WTC11 (cell line): ENCODE data around the gene LCE5A. TPM values are rescaled to one million over a fixed set of nuclear protein-coding genes. Genes with fewer than 3 reads are reported as not detected.

Experiments used
- ATAC-seq: fragments of 200-7000 bp; cut with Tn5 transposase; 2 replicates; pipeline ENCODE4 v1.10.0; 2021; ENCODE audit warnings: mild to moderate bottlenecking, moderate library complexity
- CTCF ChIA-PET: fragments of 300-600 bp; sonication (Branson Sonifier 250); formaldehyde crosslinking; loops from one replicate; lab custom pipeline; 2021; ENCODE audit warnings: antibody characterized with exemption; lab: Charles Lee
- POLR2A ChIA-PET: fragments of 350-600 bp; sonication (Branson Sonifier 250); formaldehyde crosslinking; loops from one replicate; lab custom pipeline; 2021; ENCODE audit warnings: antibody characterized with exemption; lab: Charles Lee
- DNase-seq: peaks from one replicate; pipeline ENCODE4 v3.0.0; 2021; ENCODE audit warnings: low spot score
- H3K27ac Mint-ChIP-seq: 2 replicates; pipeline ENCODE4 v1.8.0; 2021; ENCODE audit warnings: mixed read lengths
- H3K27me3 Mint-ChIP-seq: 2 replicates; pipeline ENCODE4 v1.8.0; 2021; ENCODE audit warnings: low read depth, mild to moderate bottlenecking, moderate library complexity, mixed read lengths
- H3K36me3 Mint-ChIP-seq: 2 replicates; pipeline ENCODE4 v1.8.0; 2021; ENCODE audit warnings: mixed read lengths
- H3K4me1 Mint-ChIP-seq: 2 replicates; pipeline ENCODE4 v1.8.0; 2022; ENCODE audit warnings: mixed read lengths
- H3K4me3 Mint-ChIP-seq: 2 replicates; pipeline ENCODE4 v1.8.0; 2021; ENCODE audit warnings: mild to moderate bottlenecking, moderate library complexity, mixed read lengths
- H3K9me3 Mint-ChIP-seq: 2 replicates; pipeline ENCODE4 v1.8.0; 2021; ENCODE audit warnings: mixed read lengths
- ATF2 ChIP-seq: sonication (generic); formaldehyde crosslinking; IDR thresholded peaks from 2 replicates; pipeline ENCODE4 v1.8.1; 2022; ENCODE audit warnings: low read depth, missing genetic modification reagents, borderline replicate concordance
- CREM ChIP-seq: sonication (generic); formaldehyde crosslinking; IDR thresholded peaks from 2 replicates; pipeline ENCODE4 v1.8.1; 2022; ENCODE audit warnings: mild to moderate bottlenecking, missing genetic modification reagents, moderate library complexity
- GABPB1 ChIP-seq: sonication (generic); formaldehyde crosslinking; IDR thresholded peaks from 2 replicates; pipeline ENCODE4 v1.8.1; 2023; ENCODE audit warnings: mild to moderate bottlenecking, missing genetic modification reagents
- MYBL2 ChIP-seq: sonication (generic); formaldehyde crosslinking; IDR thresholded peaks from 2 replicates; pipeline ENCODE4 v1.8.1; 2023; ENCODE audit warnings: mild to moderate bottlenecking, moderate library complexity, missing genetic modification reagents
- NFYB ChIP-seq: sonication (generic); formaldehyde crosslinking; conservative IDR thresholded peaks from 2 replicates; pipeline ENCODE4 v1.8.0; 2022; ENCODE audit warnings: low read depth, missing genetic modification reagents
- PRDM15 ChIP-seq: sonication (generic); formaldehyde crosslinking; IDR thresholded peaks from 2 replicates; pipeline ENCODE4 v1.8.0; 2022; ENCODE audit warnings: missing genetic modification reagents
- RELA ChIP-seq: sonication (generic); formaldehyde crosslinking; IDR thresholded peaks from 2 replicates; pipeline ENCODE4 v1.8.1; 2022; ENCODE audit warnings: missing genetic modification reagents, mild to moderate bottlenecking, borderline replicate concordance
- TEAD4 ChIP-seq: sonication (generic); formaldehyde crosslinking; IDR thresholded peaks from 2 replicates; pipeline ENCODE4 v1.8.0; 2022; ENCODE audit warnings: mild to moderate bottlenecking, missing genetic modification reagents
- ZBTB21 ChIP-seq: sonication (generic); formaldehyde crosslinking; IDR thresholded peaks from 2 replicates; pipeline ENCODE4 v1.8.1; 2023; ENCODE audit warnings: mild to moderate bottlenecking, missing genetic modification reagents, borderline replicate concordance
- ZNF232 ChIP-seq: sonication (generic); formaldehyde crosslinking; IDR thresholded peaks from 2 replicates; pipeline ENCODE4 v1.8.0; 2022; ENCODE audit warnings: mild to moderate bottlenecking, missing genetic modification reagents
- ZNF263 ChIP-seq: sonication (generic); formaldehyde crosslinking; IDR thresholded peaks from 2 replicates; pipeline ENCODE4 v1.8.1; 2022; ENCODE audit warnings: low read depth, mild to moderate bottlenecking, moderate library complexity, missing genetic modification reagents
- ZNF396 ChIP-seq: fragments of 250-450 bp; sonication (Bioruptor Pico); IDR thresholded peaks from 2 replicates; pipeline ENCODE4 v1.8.0; 2021; ENCODE audit warnings: mild to moderate bottlenecking, moderate library complexity, borderline replicate concordance
- total RNA-seq: library from RNA; stranded (reverse); gene quantifications from 3 replicates; pipeline ENCODE4 v1.2.3, GENCODE V29; 2021
- TF ChIP-seq, protein P1 (sequence below): fragments of 250-450 bp; sonication (Bioruptor Pico); IDR thresholded peaks from 2 replicates; pipeline ENCODE4 v1.9.0; 2021; ENCODE audit warnings: mild to moderate bottlenecking, borderline replicate concordance
- TF ChIP-seq, protein P2 (sequence below): sonication (generic); formaldehyde crosslinking; conservative IDR thresholded peaks from 2 replicates; pipeline ENCODE4 v1.8.1; 2022; ENCODE audit warnings: mild to moderate bottlenecking, missing genetic modification reagents
- TF ChIP-seq, protein P3 (sequence below): sonication (generic); formaldehyde crosslinking; IDR thresholded peaks from 2 replicates; pipeline ENCODE4 v1.8.1; 2022; ENCODE audit warnings: low read depth, mild to moderate bottlenecking, moderate library complexity, missing genetic modification reagents, borderline replicate concordance
- TF ChIP-seq, protein P4 (sequence below): sonication (generic); formaldehyde crosslinking; IDR thresholded peaks from 2 replicates; pipeline ENCODE4 v1.8.0; 2022; ENCODE audit warnings: mild to moderate bottlenecking, missing genetic modification reagents
- TF ChIP-seq, protein P5 (sequence below): sonication (generic); formaldehyde crosslinking; IDR thresholded peaks from 2 replicates; pipeline ENCODE4 v1.8.0; 2023; ENCODE audit warnings: missing genetic modification reagents, mild to moderate bottlenecking, borderline replicate concordance

The LCE5A gene
- total RNA-seq, 1 experiment from 2014 or later, result not detected

- TF ChIP-seq PRDM15 (no peak), ZNF263 (CRISPR knock-in tag) (no peak), ATF2 (CRISPR knock-in tag) (no peak), RELA (CRISPR knock-in tag) (no peak)
Observed at GRCh38 chr1:152525080-152525641, 14.6 kb downstream of the LCE5A start (continued).

DNA sequence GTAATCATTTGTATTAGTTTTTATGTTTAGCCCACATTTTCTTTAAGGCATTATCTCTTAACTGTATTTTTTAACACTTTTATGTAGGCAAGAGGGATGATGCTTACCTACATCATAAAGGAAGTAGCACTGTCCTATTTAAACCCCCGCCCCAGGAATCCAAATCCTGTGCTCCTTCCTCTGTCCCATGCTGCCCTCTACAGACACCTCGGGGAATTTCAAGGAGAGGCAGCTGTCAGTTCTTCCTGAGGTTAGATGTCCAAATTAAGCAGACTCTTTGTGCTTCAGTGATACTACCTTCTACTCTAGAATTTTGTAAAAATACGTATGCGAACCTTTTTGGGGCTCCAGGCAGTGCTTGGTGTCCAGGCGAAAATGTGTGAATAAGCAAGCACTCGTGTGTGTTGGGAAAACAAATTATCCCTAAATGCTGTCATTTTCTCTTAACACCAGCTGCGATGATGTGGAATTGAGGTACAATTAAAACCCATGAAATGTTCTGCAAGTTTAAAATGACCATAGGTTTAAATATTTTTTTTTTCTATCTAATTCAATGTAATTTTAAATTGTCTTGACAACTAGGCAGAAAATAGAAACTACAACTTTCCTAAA, 22.8 kb downstream of the LCE5A start:
- peaks cover 85% of the 10 kb centered on the region for H3K9me3 Mint-ChIP-seq
- ATAC-seq, result no peak
- TF ChIP-seq, protein P1, sequence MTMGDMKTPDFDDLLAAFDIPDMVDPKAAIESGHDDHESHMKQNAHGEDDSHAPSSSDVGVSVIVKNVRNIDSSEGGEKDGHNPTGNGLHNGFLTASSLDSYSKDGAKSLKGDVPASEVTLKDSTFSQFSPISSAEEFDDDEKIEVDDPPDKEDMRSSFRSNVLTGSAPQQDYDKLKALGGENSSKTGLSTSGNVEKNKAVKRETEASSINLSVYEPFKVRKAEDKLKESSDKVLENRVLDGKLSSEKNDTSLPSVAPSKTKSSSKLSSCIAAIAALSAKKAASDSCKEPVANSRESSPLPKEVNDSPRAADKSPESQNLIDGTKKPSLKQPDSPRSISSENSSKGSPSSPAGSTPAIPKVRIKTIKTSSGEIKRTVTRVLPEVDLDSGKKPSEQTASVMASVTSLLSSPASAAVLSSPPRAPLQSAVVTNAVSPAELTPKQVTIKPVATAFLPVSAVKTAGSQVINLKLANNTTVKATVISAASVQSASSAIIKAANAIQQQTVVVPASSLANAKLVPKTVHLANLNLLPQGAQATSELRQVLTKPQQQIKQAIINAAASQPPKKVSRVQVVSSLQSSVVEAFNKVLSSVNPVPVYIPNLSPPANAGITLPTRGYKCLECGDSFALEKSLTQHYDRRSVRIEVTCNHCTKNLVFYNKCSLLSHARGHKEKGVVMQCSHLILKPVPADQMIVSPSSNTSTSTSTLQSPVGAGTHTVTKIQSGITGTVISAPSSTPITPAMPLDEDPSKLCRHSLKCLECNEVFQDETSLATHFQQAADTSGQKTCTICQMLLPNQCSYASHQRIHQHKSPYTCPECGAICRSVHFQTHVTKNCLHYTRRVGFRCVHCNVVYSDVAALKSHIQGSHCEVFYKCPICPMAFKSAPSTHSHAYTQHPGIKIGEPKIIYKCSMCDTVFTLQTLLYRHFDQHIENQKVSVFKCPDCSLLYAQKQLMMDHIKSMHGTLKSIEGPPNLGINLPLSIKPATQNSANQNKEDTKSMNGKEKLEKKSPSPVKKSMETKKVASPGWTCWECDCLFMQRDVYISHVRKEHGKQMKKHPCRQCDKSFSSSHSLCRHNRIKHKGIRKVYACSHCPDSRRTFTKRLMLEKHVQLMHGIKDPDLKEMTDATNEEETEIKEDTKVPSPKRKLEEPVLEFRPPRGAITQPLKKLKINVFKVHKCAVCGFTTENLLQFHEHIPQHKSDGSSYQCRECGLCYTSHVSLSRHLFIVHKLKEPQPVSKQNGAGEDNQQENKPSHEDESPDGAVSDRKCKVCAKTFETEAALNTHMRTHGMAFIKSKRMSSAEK (CRISPR knock-in tag), result no peak
- TF ChIP-seq CREM, result no peak
- no peak for TF ChIP-seq TEAD4 (CRISPR knock-in tag)
- TF ChIP-seq, protein P2, sequence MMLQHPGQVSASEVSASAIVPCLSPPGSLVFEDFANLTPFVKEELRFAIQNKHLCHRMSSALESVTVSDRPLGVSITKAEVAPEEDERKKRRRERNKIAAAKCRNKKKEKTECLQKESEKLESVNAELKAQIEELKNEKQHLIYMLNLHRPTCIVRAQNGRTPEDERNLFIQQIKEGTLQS (CRISPR knock-in tag), result no peak
- TF ChIP-seq MYBL2 (CRISPR knock-in tag), result no peak
- TF ChIP-seq, protein P3, sequence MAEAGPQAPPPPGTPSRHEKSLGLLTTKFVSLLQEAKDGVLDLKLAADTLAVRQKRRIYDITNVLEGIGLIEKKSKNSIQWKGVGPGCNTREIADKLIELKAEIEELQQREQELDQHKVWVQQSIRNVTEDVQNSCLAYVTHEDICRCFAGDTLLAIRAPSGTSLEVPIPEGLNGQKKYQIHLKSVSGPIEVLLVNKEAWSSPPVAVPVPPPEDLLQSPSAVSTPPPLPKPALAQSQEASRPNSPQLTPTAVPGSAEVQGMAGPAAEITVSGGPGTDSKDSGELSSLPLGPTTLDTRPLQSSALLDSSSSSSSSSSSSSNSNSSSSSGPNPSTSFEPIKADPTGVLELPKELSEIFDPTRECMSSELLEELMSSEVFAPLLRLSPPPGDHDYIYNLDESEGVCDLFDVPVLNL, result no peak
- TF ChIP-seq, protein P4, sequence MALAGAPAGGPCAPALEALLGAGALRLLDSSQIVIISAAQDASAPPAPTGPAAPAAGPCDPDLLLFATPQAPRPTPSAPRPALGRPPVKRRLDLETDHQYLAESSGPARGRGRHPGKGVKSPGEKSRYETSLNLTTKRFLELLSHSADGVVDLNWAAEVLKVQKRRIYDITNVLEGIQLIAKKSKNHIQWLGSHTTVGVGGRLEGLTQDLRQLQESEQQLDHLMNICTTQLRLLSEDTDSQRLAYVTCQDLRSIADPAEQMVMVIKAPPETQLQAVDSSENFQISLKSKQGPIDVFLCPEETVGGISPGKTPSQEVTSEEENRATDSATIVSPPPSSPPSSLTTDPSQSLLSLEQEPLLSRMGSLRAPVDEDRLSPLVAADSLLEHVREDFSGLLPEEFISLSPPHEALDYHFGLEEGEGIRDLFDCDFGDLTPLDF (CRISPR knock-in tag), result no peak
- TF ChIP-seq ZNF232 (CRISPR knock-in tag), result no peak
- TF ChIP-seq, protein P5, sequence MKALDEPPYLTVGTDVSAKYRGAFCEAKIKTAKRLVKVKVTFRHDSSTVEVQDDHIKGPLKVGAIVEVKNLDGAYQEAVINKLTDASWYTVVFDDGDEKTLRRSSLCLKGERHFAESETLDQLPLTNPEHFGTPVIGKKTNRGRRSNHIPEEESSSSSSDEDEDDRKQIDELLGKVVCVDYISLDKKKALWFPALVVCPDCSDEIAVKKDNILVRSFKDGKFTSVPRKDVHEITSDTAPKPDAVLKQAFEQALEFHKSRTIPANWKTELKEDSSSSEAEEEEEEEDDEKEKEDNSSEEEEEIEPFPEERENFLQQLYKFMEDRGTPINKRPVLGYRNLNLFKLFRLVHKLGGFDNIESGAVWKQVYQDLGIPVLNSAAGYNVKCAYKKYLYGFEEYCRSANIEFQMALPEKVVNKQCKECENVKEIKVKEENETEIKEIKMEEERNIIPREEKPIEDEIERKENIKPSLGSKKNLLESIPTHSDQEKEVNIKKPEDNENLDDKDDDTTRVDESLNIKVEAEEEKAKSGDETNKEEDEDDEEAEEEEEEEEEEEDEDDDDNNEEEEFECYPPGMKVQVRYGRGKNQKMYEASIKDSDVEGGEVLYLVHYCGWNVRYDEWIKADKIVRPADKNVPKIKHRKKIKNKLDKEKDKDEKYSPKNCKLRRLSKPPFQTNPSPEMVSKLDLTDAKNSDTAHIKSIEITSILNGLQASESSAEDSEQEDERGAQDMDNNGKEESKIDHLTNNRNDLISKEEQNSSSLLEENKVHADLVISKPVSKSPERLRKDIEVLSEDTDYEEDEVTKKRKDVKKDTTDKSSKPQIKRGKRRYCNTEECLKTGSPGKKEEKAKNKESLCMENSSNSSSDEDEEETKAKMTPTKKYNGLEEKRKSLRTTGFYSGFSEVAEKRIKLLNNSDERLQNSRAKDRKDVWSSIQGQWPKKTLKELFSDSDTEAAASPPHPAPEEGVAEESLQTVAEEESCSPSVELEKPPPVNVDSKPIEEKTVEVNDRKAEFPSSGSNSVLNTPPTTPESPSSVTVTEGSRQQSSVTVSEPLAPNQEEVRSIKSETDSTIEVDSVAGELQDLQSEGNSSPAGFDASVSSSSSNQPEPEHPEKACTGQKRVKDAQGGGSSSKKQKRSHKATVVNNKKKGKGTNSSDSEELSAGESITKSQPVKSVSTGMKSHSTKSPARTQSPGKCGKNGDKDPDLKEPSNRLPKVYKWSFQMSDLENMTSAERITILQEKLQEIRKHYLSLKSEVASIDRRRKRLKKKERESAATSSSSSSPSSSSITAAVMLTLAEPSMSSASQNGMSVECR (CRISPR knock-in tag), result no peak
- no peak for TF ChIP-seq NFYB
- TF ChIP-seq GABPB1 (CRISPR knock-in tag), result no peak
- TF ChIP-seq ZBTB21, result no peak
- no peak for TF ChIP-seq ZNF396 (CRISPR knock-in tag)

More for the DNA sequence above, 22.8 kb downstream of the LCE5A start:
- CTCF ChIA-PET, result no interaction called here
- Mint-ChIP-seq H3K36me3 (peaks cover 80% of the 10 kb centered on the region), H3K4me1 (no peaks in the 10 kb centered on the region), H3K27ac (no peak overlapping the region), H3K4me3 (no peak overlapping the region), H3K27me3 (peaks cover 13% of the 10 kb centered on the region)
- DNase-seq, result peak; percentile 22
- POLR2A ChIA-PET, result no interaction called here
